Vagina (tissue), 2 donors: ENCODE data around the gene NFILZ. TPM values are rescaled to one million over a fixed set of nuclear protein-coding genes. Genes with fewer than 3 reads are reported as not detected.

ENCODE experiments used
- DNase-seq, 2 donors: peaks; one replicate each; pipeline ENCODE4 v3.0.0-alpha.2; 2017; ENCODE audit errors: extremely low spot score in 2 of 2
- H3K27ac ChIP-seq: fragments of 200-600 bp; sonication (generic); one replicate; pipeline ENCODE4 v1.5.1; 2019
- H3K27me3 ChIP-seq: fragments of 200-600 bp; sonication (generic); one replicate; pipeline ENCODE4 v1.5.1; 2019
- H3K36me3 ChIP-seq, 2 donors: fragments of 200-600 bp; sonication (generic); one replicate each; pipeline ENCODE4 v1.5.1; 2017 to 2019
- H3K4me1 ChIP-seq: fragments of 200-600 bp; sonication (generic); one replicate; pipeline ENCODE4 v1.5.1; 2019
- H3K4me3 ChIP-seq, 2 donors: fragments of 200-600 bp; sonication (generic); 1 replicate in 1 of 2; 2 replicates in 1 of 2; pipeline ENCODE4 v1.5.1; 2016 to 2019
- H3K9me3 ChIP-seq: fragments of 200-600 bp; sonication (generic); one replicate; pipeline ENCODE4 v1.5.1; 2019
- POLR2A ChIP-seq, 2 donors: fragments of 450-650 bp; IDR thresholded peaks; one replicate each; pipeline ENCODE4 v1.6.1; 2017; ENCODE audit warnings: antibody characterized with exemption in 2 of 2, mild to moderate bottlenecking in 2 of 2, moderate library complexity in 2 of 2
- POLR2AphosphoS5 ChIP-seq, 2 donors: sonication (generic); formaldehyde crosslinking; IDR thresholded peaks; one replicate each; pipeline ENCODE4 v1.9.0; 2017; ENCODE audit warnings: antibody characterized with exemption in 2 of 2, mild to moderate bottlenecking in 2 of 2, low read depth in 1 of 2; ENCODE audit not compliant: insufficient read depth in 1 of 2
- intact Hi-C: fragments of 100-400 bp; cut with DNase I; formaldehyde crosslinking; loops from one replicate; pipeline ENCODE4 v1.15.1; 2023
- total RNA-seq: library from RNA; depleted of rRNA; stranded (reverse); fragments of >200 nt; gene quantifications from one replicate; pipeline ENCODE4 v1.2.3, GENCODE V29; 2016
- TF ChIP-seq, protein P1 (sequence below), 3 experiments: fragments of 450-650 bp in 2 of 3; fragments of 200-600 bp in 1 of 3; sonication (generic) in 1 of 3; IDR thresholded peaks; one replicate each; pipeline ENCODE4 v1.5.1; 2017 to 2019; ENCODE audit warnings: antibody characterized with exemption in 3 of 3, mild to moderate bottlenecking in 2 of 3, moderate library complexity in 2 of 3

The NFILZ gene, protein sequence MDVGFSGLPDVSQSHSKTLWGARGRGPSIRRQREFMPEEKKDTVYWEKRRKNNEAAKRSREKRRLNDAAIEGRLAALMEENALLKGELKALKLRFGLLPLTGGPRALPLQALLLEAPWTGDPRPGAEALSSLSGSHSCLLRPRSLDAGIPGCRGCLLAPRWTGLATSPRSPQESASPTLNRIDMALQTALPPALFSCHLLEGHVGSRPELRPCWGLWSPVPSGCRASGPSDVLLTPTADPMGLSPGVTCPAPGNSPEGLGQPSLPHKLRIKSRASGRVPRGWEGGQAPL
- not detected for total RNA-seq

DNA sequence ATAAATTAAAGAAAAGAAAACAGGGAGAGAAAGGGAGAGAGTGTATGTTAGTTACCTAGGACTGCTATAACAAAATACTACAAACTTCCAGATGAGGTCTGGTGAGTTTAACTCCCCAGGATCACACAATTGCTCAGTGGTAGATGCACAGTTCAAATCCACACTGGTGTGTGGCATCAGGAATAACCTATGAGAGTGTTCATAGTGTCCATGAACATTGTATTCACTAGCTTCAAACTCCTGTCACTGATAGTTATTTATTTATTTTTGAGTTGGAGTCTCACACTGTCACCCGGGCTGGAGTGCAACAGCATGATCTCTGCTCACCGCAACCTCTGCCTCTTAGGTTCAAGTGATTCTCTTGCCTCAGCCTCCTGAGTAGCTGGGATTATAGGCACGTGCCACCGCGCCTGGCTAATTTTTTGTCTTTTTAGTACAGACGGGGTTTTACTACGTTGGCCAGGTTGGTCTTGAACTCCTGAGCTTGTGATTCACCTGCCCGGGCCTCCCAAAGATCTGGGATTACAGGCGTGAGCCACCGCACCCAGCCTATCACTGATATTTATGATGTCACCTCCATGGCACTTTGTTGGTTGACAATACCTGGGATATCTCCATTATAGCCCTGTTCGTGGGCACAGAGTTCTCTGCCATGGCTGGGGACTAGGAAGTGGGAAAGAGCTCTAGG lies at the start of gene NFILZ:
Gene NFILZ, plus strand, starts transcription at position 638 of the 688 bp plus-strand sequence. CDS start 46,133 bp downstream, outside the sequence.
- Histone ChIP-seq H3K27me3 (no peaks in the 10 kb centered on the region), H3K9me3 (no peaks in the 10 kb centered on the region), H3K36me3 (no peaks in the 10 kb centered on the region), H3K27ac (peak within 1 kb of the TSS; percentile 60), H3K4me3 (no peak within 1 kb of the TSS), H3K4me1 (peaks cover 8% of the 10 kb centered on the region)
- TF ChIP-seq POLR2AphosphoS5 (IDR thresholded peaks at IDR 0.05; ENCODE audit: insufficient read depth in 1 of 2, low read depth in 1 of 2) (no peak), POLR2A (IDR thresholded peaks at IDR 0.05) (no peak)
- TF ChIP-seq, protein P1, sequence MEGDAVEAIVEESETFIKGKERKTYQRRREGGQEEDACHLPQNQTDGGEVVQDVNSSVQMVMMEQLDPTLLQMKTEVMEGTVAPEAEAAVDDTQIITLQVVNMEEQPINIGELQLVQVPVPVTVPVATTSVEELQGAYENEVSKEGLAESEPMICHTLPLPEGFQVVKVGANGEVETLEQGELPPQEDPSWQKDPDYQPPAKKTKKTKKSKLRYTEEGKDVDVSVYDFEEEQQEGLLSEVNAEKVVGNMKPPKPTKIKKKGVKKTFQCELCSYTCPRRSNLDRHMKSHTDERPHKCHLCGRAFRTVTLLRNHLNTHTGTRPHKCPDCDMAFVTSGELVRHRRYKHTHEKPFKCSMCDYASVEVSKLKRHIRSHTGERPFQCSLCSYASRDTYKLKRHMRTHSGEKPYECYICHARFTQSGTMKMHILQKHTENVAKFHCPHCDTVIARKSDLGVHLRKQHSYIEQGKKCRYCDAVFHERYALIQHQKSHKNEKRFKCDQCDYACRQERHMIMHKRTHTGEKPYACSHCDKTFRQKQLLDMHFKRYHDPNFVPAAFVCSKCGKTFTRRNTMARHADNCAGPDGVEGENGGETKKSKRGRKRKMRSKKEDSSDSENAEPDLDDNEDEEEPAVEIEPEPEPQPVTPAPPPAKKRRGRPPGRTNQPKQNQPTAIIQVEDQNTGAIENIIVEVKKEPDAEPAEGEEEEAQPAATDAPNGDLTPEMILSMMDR (IDR thresholded peaks at IDR 0.05): no peak
- no peak for DNase-seq
- intact Hi-C loops: no loop called here

DNA sequence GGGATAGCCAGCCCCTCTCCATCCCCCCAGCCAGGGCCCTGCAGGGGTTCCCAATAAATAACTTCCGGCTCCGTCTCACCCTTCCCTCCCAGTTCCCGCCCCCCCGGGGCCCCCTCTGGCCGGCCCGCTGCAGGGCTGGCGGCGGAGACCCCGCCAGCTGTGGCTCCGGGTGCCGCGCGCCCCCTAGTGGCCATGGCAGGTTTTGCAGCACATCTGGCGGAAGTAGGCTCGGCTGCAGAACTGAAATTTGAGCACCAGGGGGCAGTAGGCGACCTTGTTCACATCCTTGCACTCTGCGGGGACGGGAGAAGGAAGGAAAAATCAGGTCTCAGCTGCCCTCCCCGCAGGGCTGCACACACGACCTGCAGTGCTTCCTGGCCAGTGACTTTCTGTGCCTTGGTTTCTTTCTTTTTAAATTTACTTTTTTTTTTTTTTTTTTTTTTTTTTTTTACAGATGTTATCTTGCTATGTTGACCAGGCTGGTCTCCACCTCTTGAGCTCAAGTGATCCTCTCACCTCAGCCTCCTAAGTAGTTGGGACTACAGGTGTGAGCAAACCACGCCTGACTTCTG lies 49.6 kb upstream of the NFILZ start:
- Histone ChIP-seq H3K4me3 (no peak overlapping the region), H3K27ac (no peak overlapping the region), H3K36me3 (no peaks in the 10 kb centered on the region), H3K9me3 (no peaks in the 10 kb centered on the region), H3K4me1 (peaks cover 23% of the 10 kb centered on the region), H3K27me3 (no peaks in the 10 kb centered on the region)
- DNase-seq: no peak
- TF ChIP-seq, protein P1 (IDR thresholded peaks at IDR 0.05): peak; percentile 99
- no peak for TF ChIP-seq POLR2A (IDR thresholded peaks at IDR 0.05)
- intact Hi-C loops: no loop called here

DNA sequence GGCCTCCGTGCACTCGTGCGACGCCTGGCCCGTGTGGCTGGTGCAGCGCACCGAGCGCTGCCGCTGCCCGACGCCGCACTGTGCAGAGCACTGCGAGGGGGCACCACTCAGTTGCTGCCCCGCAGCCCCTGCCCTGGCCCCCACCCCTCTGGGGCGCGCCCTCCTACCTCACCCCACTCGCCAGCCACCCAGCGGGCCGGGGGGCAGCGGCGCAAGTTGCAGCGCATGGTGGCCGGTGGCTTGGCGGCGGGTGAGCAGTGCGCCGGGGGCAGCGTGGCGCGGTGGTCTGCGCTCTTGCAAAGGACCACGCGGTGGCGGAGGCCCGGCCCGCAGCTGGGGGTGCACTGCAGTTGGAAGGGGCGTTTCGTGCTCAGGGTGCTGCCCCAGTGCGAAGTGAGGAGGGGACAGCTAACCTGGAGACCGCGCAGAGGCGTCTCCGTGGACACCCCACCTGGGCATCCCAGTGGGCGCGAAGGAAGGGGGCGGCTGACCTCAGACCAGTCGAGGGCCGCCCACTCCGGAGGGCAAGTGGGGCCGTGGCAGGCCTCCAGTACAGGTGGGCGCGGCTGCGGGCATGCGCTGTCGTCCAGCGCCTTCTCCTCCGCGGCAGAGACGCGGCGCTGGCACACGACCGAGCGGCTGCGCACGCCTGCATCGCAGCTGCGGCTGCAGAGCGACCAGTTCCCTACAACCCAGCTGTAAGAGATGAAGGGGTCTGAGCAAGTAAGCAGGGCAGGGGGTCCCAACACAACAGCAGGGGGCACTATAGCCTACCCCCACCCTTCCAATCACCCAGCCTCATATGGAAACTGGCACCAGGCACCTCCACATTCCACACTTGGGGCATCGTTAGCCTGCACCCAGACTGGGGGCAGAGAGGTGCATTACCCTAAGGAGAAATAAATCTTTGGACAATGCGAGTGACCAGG lies 45.2 kb upstream of the NFILZ start:
- Histone ChIP-seq H3K9me3 (no peaks in the 10 kb centered on the region), H3K4me3 (no peak overlapping the region), H3K27me3 (no peaks in the 10 kb centered on the region), H3K4me1 (peaks cover 5% of the 10 kb centered on the region), H3K27ac (no peak overlapping the region), H3K36me3 (no peaks in the 10 kb centered on the region)
- TF ChIP-seq, protein P1 (IDR thresholded peaks at IDR 0.05): no peak
- no peak for TF ChIP-seq POLR2A (IDR thresholded peaks at IDR 0.05)
- TF ChIP-seq POLR2AphosphoS5 (IDR thresholded peaks at IDR 0.05; ENCODE audit: insufficient read depth in 1 of 2, low read depth in 1 of 2): no peak
- intact Hi-C loops: no loop called here
- no peak for DNase-seq

DNA sequence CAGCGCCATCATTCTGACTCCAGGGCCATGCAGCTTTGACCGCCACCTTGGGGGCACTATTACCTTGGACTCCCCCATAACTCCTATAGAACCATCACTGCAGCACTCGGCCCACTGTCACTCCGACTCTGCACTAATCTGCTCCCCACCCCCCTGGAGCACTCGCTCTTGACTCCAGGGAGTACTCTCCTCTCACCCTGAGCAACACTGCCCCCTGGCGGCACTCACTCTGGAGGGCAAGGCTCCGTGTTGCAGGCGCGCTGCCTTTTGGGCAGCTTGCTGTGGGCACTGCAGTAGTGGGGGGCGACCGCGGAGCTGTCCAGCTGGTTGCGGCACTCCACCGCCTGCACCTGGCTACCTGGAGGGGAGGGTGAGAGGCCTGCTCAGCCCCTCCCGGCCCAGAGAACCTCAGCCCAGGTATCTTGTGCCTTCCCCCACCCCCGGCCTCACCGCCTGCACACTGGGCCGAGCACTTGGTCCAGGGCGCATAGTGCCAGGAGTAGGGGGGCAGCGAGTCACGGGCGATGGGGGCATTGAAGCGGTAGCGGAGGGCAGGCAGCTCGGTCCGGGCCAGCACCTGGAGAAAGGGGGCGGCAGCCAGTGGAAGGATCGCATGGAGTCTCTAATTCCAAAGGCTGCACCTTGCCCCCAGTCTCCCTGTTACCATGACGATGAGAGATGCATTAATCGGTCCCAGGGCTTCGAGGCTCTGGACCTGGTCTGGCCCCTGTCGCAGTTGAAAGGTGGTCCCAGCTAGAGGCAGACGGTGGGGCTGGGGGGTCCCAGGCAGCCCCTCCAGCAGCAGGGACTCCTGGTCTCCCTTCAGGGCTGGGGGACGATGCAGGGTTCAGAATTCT lies 44.3 kb upstream of the NFILZ start:
- Histone ChIP-seq H3K4me1 (no peaks in the 10 kb centered on the region), H3K27me3 (no peaks in the 10 kb centered on the region), H3K9me3 (no peaks in the 10 kb centered on the region), H3K4me3 (no peak overlapping the region), H3K36me3 (no peaks in the 10 kb centered on the region), H3K27ac (no peak overlapping the region)
- intact Hi-C loops: no loop called here
- no peak for DNase-seq
- TF ChIP-seq POLR2AphosphoS5 (IDR thresholded peaks at IDR 0.05; ENCODE audit: insufficient read depth in 1 of 2, low read depth in 1 of 2): no peak
- TF ChIP-seq, protein P1 (IDR thresholded peaks at IDR 0.05): peak in 2 of 3 experiments; percentile 19 to 37
